Measurements from ENCODE around the gene ARVCF. TPM values are rescaled to one million over a fixed set of nuclear protein-coding genes. Genes with fewer than 3 reads are reported as not detected.

ARVCF gene, protein sequence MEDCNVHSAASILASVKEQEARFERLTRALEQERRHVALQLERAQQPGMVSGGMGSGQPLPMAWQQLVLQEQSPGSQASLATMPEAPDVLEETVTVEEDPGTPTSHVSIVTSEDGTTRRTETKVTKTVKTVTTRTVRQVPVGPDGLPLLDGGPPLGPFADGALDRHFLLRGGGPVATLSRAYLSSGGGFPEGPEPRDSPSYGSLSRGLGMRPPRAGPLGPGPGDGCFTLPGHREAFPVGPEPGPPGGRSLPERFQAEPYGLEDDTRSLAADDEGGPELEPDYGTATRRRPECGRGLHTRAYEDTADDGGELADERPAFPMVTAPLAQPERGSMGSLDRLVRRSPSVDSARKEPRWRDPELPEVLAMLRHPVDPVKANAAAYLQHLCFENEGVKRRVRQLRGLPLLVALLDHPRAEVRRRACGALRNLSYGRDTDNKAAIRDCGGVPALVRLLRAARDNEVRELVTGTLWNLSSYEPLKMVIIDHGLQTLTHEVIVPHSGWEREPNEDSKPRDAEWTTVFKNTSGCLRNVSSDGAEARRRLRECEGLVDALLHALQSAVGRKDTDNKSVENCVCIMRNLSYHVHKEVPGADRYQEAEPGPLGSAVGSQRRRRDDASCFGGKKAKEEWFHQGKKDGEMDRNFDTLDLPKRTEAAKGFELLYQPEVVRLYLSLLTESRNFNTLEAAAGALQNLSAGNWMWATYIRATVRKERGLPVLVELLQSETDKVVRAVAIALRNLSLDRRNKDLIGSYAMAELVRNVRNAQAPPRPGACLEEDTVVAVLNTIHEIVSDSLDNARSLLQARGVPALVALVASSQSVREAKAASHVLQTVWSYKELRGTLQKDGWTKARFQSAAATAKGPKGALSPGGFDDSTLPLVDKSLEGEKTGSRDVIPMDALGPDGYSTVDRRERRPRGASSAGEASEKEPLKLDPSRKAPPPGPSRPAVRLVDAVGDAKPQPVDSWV
- 1 to 10 TPM; 1.3 to 1.8 TPM for total RNA-seq

DNA sequence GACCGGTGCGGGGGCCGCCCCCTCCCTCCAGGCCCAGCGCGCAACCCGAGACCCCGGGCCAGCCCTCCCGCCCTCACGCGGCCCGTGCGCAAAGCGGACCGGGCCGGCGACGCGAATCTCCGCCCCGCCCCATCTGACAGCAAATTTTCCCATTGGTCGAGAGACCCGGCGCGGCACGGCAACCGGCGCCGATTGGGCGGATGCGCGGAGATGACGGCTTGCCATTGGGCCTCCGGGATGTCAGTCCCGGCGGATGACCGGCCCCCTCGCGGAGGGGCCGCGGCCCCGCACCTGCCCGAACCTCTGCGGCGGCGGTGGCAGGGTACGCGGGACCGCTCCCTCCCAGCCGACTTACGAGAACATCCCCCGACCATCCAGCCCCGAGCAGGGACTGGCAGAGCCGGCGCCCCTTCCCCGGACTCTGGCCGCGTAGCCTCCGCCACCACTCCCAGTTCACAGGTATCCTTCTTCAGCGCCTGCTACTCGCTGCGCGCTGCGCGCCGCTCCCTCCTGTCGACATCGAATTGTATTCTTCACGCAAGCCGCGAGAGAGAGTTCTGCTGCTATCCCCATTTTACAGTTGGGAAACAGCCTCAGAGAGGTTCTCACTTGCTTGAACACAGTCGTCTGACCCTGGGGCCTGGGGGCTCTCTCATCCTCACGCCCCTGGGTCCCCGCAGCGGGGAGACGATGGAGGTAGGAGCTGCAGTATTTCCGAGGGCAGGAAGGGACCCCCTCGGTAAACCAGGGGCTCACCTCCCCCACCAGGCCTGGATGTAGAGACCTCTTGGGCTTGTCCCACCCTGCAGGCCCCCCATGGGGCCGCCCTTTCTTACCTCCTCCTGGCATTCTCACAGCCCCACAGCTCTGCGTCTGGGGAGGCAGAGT, at the start of gene ARVCF:
TSS of gene ARVCF (minus strand) at position 90 of the 888 bp plus-strand sequence. CDS start 26,029 bp downstream, outside the sequence.

DNA sequence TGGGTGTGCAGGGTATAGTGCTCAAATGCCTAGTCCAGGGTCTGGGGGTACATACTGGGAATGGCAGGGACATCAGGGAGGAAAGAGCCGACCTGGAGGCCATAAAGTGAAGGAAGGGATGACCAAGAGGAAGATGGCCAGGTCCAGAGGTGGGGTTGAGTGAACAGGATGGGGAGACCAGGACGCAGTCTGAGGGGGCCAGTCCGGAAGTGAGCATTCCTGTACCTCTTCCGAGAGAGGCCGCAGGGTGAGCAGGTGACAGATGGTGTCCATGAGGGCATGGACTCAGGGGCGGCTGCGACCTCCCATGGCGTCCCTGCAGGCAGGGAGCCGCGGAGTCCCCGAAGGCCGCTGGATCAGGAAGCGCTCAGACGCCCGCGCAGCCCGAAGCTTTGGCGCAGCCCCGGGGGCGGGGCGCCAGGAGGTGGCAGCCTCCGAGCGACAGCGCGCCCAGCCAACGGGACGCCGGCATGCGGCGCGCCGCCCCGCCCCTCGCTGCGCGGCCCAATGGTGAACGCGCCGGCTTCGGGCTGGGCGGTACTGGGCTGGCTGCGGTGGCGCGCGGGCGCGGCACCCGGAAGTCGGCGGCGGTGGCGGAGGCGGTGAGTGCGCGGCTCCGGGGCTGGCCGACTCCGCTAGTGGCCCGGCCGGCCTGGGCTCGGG, 4.0 kb upstream of the ARVCF start, which contains the start of gene TANGO2:
TSS of gene TANGO2 (plus strand) at position 578 of the 663 bp plus-strand sequence. CDS start 15,689 bp downstream, outside the sequence.

GRCh38 chr22:19941365-19942082, 75.1 kb downstream of the ARVCF start, which contains the start of the genes COMT and TXNRD2:
COMT (plus strand) TSS chr22:19941772; CDS start chr22:19962527, 20,755 bp downstream.
TXNRD2 (minus strand) TSS chr22:19941818; CDS start chr22:19941803, 15 bp downstream.

Small RNA genes within 50 kb of the gene (microRNA-seq; reads per million reads assigned to microRNA genes)
- 35.9 reads per million, percentile 60 among the genes with 10 or more reads in this experiment for gene MIR185 (ENCODE audit: borderline microRNAs expressed, borderline replicate concordance)
- not detected for gene MIR4761 (ENCODE audit: borderline microRNAs expressed, borderline replicate concordance)

Other genes starting within 250 kb of the ARVCF start
- gene GNB1L, start 161.9 kb downstream of the ARVCF start, total RNA-seq = 1 to 10 TPM; 6.5 to 7.1 TPM
- 10 to 100 TPM; 21.3 to 22.0 TPM for gene RTL10, start 161.9 kb downstream of the ARVCF start, total RNA-seq
- 10 to 100 TPM; 64.4 to 66.3 TPM for gene COMT, start 75.1 kb downstream of the ARVCF start, total RNA-seq
- gene TXNRD2, start 75.0 kb downstream of the ARVCF start, total RNA-seq = 10 to 100 TPM; 16.7 to 17.0 TPM
- 10 to 100 TPM; 29.1 to 31.9 TPM for gene TANGO2, start 4.3 kb upstream of the ARVCF start, total RNA-seq
- gene DGCR8, start 63.4 kb upstream of the ARVCF start, total RNA-seq = 10 to 100 TPM; 43.5 to 47.7 TPM
- 100 to 1,000 TPM; 148 to 159 TPM for gene RANBP1, start 99.3 kb upstream of the ARVCF start, total RNA-seq
- 10 to 100 TPM; 81.2 to 88.8 TPM for gene TRMT2A, start 100.4 kb upstream of the ARVCF start, total RNA-seq
- gene ZDHHC8, start 115.0 kb upstream of the ARVCF start, total RNA-seq = 10 to 100 TPM; 63.6 to 68.4 TPM
- under 1 TPM in 1 of 2 experiments, not detected in 1; 0.14 TPM for gene CCDC188, start 134.2 kb upstream of the ARVCF start, total RNA-seq

Data from activated naive CD4-positive, alpha-beta T cell treated with anti-CD3 and anti-CD28 coated beads, Interleukin-2, amount 10 ng/mL, durations not matched to agents 5 hours and 36 hours (primary cell).